K562 (cell line): Measurements from ENCODE around the gene ATXN10. TPM values are rescaled to one million over a fixed set of nuclear protein-coding genes. Genes with fewer than 3 reads are reported as not detected.

Source experiments
- ATAC-seq: fragments of 200-7000 bp; cut with Tn5 transposase; 3 replicates; pipeline ENCODE4 v1.9.1; 2020; ENCODE audit warnings: moderate library complexity
- BruUV-seq: library from RNA; stranded (reverse); fragments of 400-500 nt; replicated peaks from 2 replicates; lab custom pipeline; 2021; lab: Mats Ljungman, UMichigan
- CTCF ChIA-PET: fragments of 300-600 bp; formaldehyde crosslinking; extraction: SDS; loops from one replicate; lab custom pipeline; 2021; ENCODE audit warnings: low intra/inter-chr PET ratio; lab: Yijun Ruan, JAX
- POLR2A ChIA-PET: fragments of 300-600, 350-650 bp; sonication (Branson Sonifier 250); formaldehyde crosslinking; extraction: SDS; loops from one replicate; lab custom pipeline; 2021; ENCODE audit warnings: antibody characterized with exemption, inconsistent platforms; lab: Yijun Ruan, JAX
- DNase-seq, 4 experiments: peaks; one replicate each; pipeline versions ENCODE4 v3.0.0 to v3.0.0-alpha.2; 2011 to 2018; ENCODE audit warnings: low spot score in 3 of 4, mixed read lengths in 3 of 4; ENCODE audit errors: extremely low read depth in 1 of 4
- FAIRE-seq: peaks from 2 replicates; lab custom pipeline; 2011; peaks lifted over from hg19 to GRCh38; lab: Jason Lieb, UNC
- H2AFZ ChIP-seq: 2 replicates; pipeline ENCODE4 v1.6.0; 2011; ENCODE audit warnings: low read depth, low read length, control low read depth, inconsistent platforms
- H3K27ac ChIP-seq: fragments of 200-600 bp; 3 replicates; pipeline ENCODE4 v1.8.0; 2011; ENCODE audit warnings: low read depth, mild to moderate bottlenecking, control low read depth, inconsistent platforms, low read length, moderate library complexity, mixed read lengths; ENCODE audit errors: extremely low read depth
- H3K27me3 ChIP-seq, 2 experiments: fragments of 300-600 bp in 1 of 2; 2 replicates in 1 of 2; 3 replicates in 1 of 2; pipeline versions ENCODE4 v1.6.0 to v1.8.0; 2011; ENCODE audit warnings: inconsistent platforms in 2 of 2, low read length in 2 of 2, mild to moderate bottlenecking in 1 of 2, mixed read lengths in 1 of 2, moderate library complexity in 1 of 2; ENCODE audit not compliant: control insufficient read depth in 2 of 2, insufficient read depth in 2 of 2
- H3K36me3 ChIP-seq: fragments of 300-600 bp; 3 replicates; pipeline ENCODE4 v1.8.0; 2011; ENCODE audit warnings: mild to moderate bottlenecking, low read length, inconsistent platforms; ENCODE audit not compliant: control insufficient read depth, insufficient read depth
- H3K4me1 ChIP-seq, 2 experiments: fragments of 200-600 bp in 1 of 2; replicated peaks in 1 of 2; 2 replicates in 1 of 2; 3 replicates in 1 of 2; pipeline versions ENCODE4 v1.5.1 to v1.8.0; 2011; ENCODE audit warnings: inconsistent platforms in 2 of 2, low read length in 2 of 2, mild to moderate bottlenecking in 1 of 2, mixed read lengths in 1 of 2, moderate library complexity in 1 of 2; ENCODE audit not compliant: control insufficient read depth in 2 of 2, insufficient read depth in 2 of 2
- H3K4me2 ChIP-seq: 2 replicates; pipeline ENCODE4 v1.6.1; 2011; ENCODE audit warnings: low read length, control low read depth, inconsistent platforms, mixed read lengths; ENCODE audit not compliant: insufficient read depth
- H3K4me3 ChIP-seq: fragments of 200-600 bp; sonication (generic), shearing (Covaris generic); 2 replicates; pipeline ENCODE4 v1.5.1; 2016; ENCODE audit warnings: control low read depth, inconsistent platforms
- H3K79me2 ChIP-seq: fragments of 200-600 bp; 3 replicates; pipeline ENCODE4 v1.8.0; 2011; ENCODE audit warnings: low read length, inconsistent platforms; ENCODE audit not compliant: control insufficient read depth, insufficient read depth
- H3K9ac ChIP-seq, 2 experiments: 2 replicates each; pipeline versions ENCODE4 v1.6.0 to v1.6.1; 2011; ENCODE audit warnings: low read depth in 2 of 2, low read length in 2 of 2, control low read depth in 1 of 2, inconsistent platforms in 1 of 2, mild to moderate bottlenecking in 1 of 2, mixed read lengths in 1 of 2; ENCODE audit not compliant: insufficient read depth in 1 of 2
- H3K9me1 ChIP-seq: one replicate; pipeline ENCODE4 v1.6.0; 2011; ENCODE audit warnings: inconsistent platforms, mild to moderate bottlenecking, low read length, moderate library complexity; ENCODE audit not compliant: control insufficient read depth, insufficient read depth
- H3K9me3 ChIP-seq: replicated peaks from 2 replicates; pipeline ENCODE4 v1.5.1; 2011; ENCODE audit warnings: low read depth, low read length, inconsistent platforms; ENCODE audit not compliant: control insufficient read depth, insufficient read depth
- H4K20me1 ChIP-seq: replicated peaks from 2 replicates; pipeline ENCODE4 v1.6.1; 2011; ENCODE audit warnings: low read length, inconsistent platforms, mixed read lengths; ENCODE audit not compliant: control insufficient read depth, insufficient read depth
- CBFA2T3 ChIP-seq: fragments of 450-650 bp; IDR thresholded peaks from 2 replicates; pipeline ENCODE4 v1.6.1; 2017
- HMGXB4 ChIP-seq: sonication (generic); formaldehyde crosslinking; IDR thresholded peaks from 2 replicates; pipeline ENCODE4 v1.8.1; 2023; ENCODE audit warnings: mild to moderate bottlenecking, missing genetic modification reagents
- HSF4 ChIP-seq: fragments of 250-450 bp; sonication (Bioruptor Pico); IDR thresholded peaks from 2 replicates; pipeline ENCODE4 v2.1.2; 2022; ENCODE audit warnings: mild to moderate bottlenecking, moderate library complexity, borderline replicate concordance
- PPARD ChIP-seq: fragments of 250-450 bp; sonication (Bioruptor Pico); IDR thresholded peaks from 2 replicates; pipeline ENCODE4 v1.8.0; 2022; ENCODE audit warnings: inconsistent platforms, mild to moderate bottlenecking, moderate library complexity
- RBM14 ChIP-seq: fragments of 200-400 bp; formaldehyde crosslinking; IDR thresholded peaks from 2 replicates; pipeline ENCODE4 v1.6.1; 2018; ENCODE audit warnings: low read depth, mild to moderate bottlenecking, low read length, moderate library complexity, borderline replicate concordance; ENCODE audit not compliant: insufficient read depth
- RCOR1 ChIP-seq, 2 experiments: IDR thresholded peaks; 2 replicates each; pipeline ENCODE4 v1.6.1; 2012; ENCODE audit warnings: low read depth in 2 of 2, low read length in 2 of 2, borderline replicate concordance in 1 of 2, improper control_type of control experiment in 1 of 2
- SP1 ChIP-seq: sonication (generic); formaldehyde crosslinking; IDR thresholded peaks from 2 replicates; pipeline ENCODE4 v1.8.1; 2022; ENCODE audit warnings: mild to moderate bottlenecking, missing genetic modification reagents
- ZNF766 ChIP-seq: fragments of 200-800 bp; sonication (Bioruptor generic); conservative IDR thresholded peaks from 2 replicates; pipeline ENCODE4 v1.6.1; 2016; ENCODE audit warnings: missing genetic modification characterization, missing compliant biosample characterization
- WGBS: fragments of 100-300 bp; shearing (Covaris generic); methylation state at CpG from one replicate; pipeline ENCODE4 v1.1.6; 2016; ENCODE audit warnings: low coverage, mixed read lengths; ENCODE audit not compliant: insufficient coverage; ENCODE audit errors: missing lambda C conversion rate; 5-methylcytosine and 5-hydroxymethylcytosine counted together
- in situ Hi-C: fragments of 300-500 bp; cut with MboI; formaldehyde crosslinking; loops from 4 replicates; pipeline ENCODE4 v1.15.0; 2018; ENCODE audit warnings: inconsistent platforms, mixed read lengths
- intact Hi-C: fragments of 100-400 bp; cut with micrococcal nuclease; formaldehyde crosslinking; loops from 2 replicates; pipeline ENCODE4 v1.14.2; 2022
- polyA plus RNA-seq, 8 experiments: library from polyadenylated mRNA; depleted of rRNA in 4 of 8; stranded (reverse) in 5 of 8; unstranded in 3 of 8; fragments of >200 nt; fragmentation: Nextera tagmentation in 2 of 8; fragmentation: Illumina TruSeq in 1 of 8; extraction: Ambion mirVana in 2 of 8; extraction: Trizol in 1 of 8; gene quantifications; 2 replicates each; pipeline versions ENCODE4 v1.2.1 to v1.2.3, GENCODE V29; 2011 to 2014; ENCODE audit warnings: inconsistent platforms in 1 of 8, missing spikeins in 1 of 8
- total RNA-seq, 7 experiments: library from RNA; depleted of rRNA in 6 of 7; stranded (reverse); fragments of >200 nt in 6 of 7; fragmentation: Illumina TruSeq in 2 of 7; extraction: Trizol in 2 of 7; gene quantifications; 2 replicates each; pipeline versions ENCODE4 v1.2.1 to v1.2.3, GENCODE V29; 2011 to 2021; ENCODE audit warnings: low replicate concordance in 1 of 7

The ATXN10 gene
- total and polyA plus RNA-seq, 9 of the 15 experiments (the other 6 are each of a cell fraction or from before 2014, with no cell fraction given): 11.5 to 190 (median 33.6) TPM

- ChIA-PET CTCF (no interaction called here), POLR2A (no interaction called here)
- Histone ChIP-seq H4K20me1 (peaks cover 6% of the 10 kb centered on the region), H3K27ac (no peak overlapping the region), H2AFZ (no peak overlapping the region), H3K4me3 (no peak overlapping the region), H3K9me1 (no peaks in the 10 kb centered on the region), H3K4me2 (no peak overlapping the region), H3K79me2 (no peaks in the 10 kb centered on the region), H3K4me1 (peaks cover 0 to 15% of the 10 kb centered on the region in 2 experiments; a peak in 2 of 5 replicates), H3K36me3 (no peaks in the 10 kb centered on the region), H3K9me3 (no peaks in the 10 kb centered on the region), H3K27me3 (peaks cover 2 to 40% of the 10 kb centered on the region in 2 experiments; a peak in 4 of 5 replicates), H3K9ac (no peak overlapping the region)
- in situ Hi-C loops: no loop called here
- DNase-seq: no peak
- ATAC-seq: no peak
- no TSS peak for BruUV-seq
- TF ChIP-seq RBM14 (no peak), SP1 (CRISPR knock-in tag) (no peak), HMGXB4 (CRISPR knock-in tag) (no peak), HSF4 (CRISPR knock-in tag) (no peak), RCOR1 (IDR thresholded peaks at IDR 0.05; ENCODE audit: borderline replicate concordance in 1 of 2, low read depth in 2 of 2, low read length in 2 of 2) (no peak), PPARD (no peak), ZNF766 (CRISPR knock-in tag) (no peak), CBFA2T3 (no peak)
- 2% methylated on average over 19 of the region's 27 CpGs for WGBS
- intact Hi-C loops: no loop called here
- no peak for FAIRE-seq
These were observed 216.8 kb downstream of the ATXN10 start for GRCh38 chr22:45888221-45889092.
